H9 (cell line): ENCODE results near the gene LYRM2. TPM values are rescaled to one million over a fixed set of nuclear protein-coding genes. Genes with fewer than 3 reads are reported as not detected.

Experiments
- DNase-seq: peaks from one replicate; pipeline ENCODE4 v3.0.0-alpha.2; 2017
- H2AFZ ChIP-seq: one replicate; pipeline ENCODE4 v1.6.1; 2013; ENCODE audit warnings: mild to moderate bottlenecking, low read length, control low read depth, moderate library complexity
- H2AK5ac ChIP-seq: 2 replicates; pipeline ENCODE4 v1.6.1; 2013; ENCODE audit warnings: low read length, control low read depth, mixed read lengths; ENCODE audit not compliant: insufficient read length
- H2BK120ac ChIP-seq: one replicate; pipeline ENCODE4 v1.6.1; 2013; ENCODE audit warnings: low read depth, mild to moderate bottlenecking, low read length, control low read depth, inconsistent platforms; ENCODE audit not compliant: poor library complexity, severe bottlenecking
- H2BK12ac ChIP-seq: 2 replicates; pipeline ENCODE4 v1.6.1; 2013; ENCODE audit warnings: low read length, control low read depth, mixed read lengths, low read depth; ENCODE audit not compliant: insufficient read length
- H2BK15ac ChIP-seq: 2 replicates; pipeline ENCODE4 v1.6.1; 2013; ENCODE audit warnings: low read depth, low read length, control low read depth
- H2BK20ac ChIP-seq: one replicate; pipeline ENCODE4 v1.6.1; 2013; ENCODE audit warnings: low read depth, mild to moderate bottlenecking, low read length, control low read depth, inconsistent platforms; ENCODE audit not compliant: poor library complexity, severe bottlenecking
- H2BK5ac ChIP-seq: 2 replicates; pipeline ENCODE4 v1.6.1; 2013; ENCODE audit warnings: low read length, control low read depth, mixed read lengths; ENCODE audit not compliant: insufficient read length
- H3K14ac ChIP-seq: 2 replicates; pipeline ENCODE4 v1.6.1; 2013; ENCODE audit warnings: low read length, control low read depth; ENCODE audit not compliant: insufficient read depth
- H3K18ac ChIP-seq: 2 replicates; pipeline ENCODE4 v1.6.1; 2013; ENCODE audit warnings: low read depth, mild to moderate bottlenecking, mixed read lengths, low read length, control low read depth; ENCODE audit not compliant: insufficient read length
- H3K23ac ChIP-seq: 2 replicates; pipeline ENCODE4 v1.6.1; 2013; ENCODE audit warnings: low read length, control low read depth, mixed read lengths, low read depth; ENCODE audit not compliant: insufficient read length
- H3K23me2 ChIP-seq: 2 replicates; pipeline ENCODE4 v1.6.1; 2013; ENCODE audit warnings: low read depth, mild to moderate bottlenecking, mixed read lengths, low read length, control low read depth; ENCODE audit not compliant: insufficient read length, poor library complexity, severe bottlenecking
- H3K27ac ChIP-seq: 2 replicates; pipeline ENCODE4 v1.5.1; 2013; ENCODE audit warnings: low read length, control low read depth, mixed read lengths, low read depth; ENCODE audit not compliant: insufficient read length
- H3K27me3 ChIP-seq: 2 replicates; pipeline ENCODE4 v1.6.1; 2013; ENCODE audit warnings: low read length, control low read depth, inconsistent platforms; ENCODE audit not compliant: insufficient read depth
- H3K4ac ChIP-seq: 2 replicates; pipeline ENCODE4 v1.6.1; 2013; ENCODE audit warnings: low read depth, mild to moderate bottlenecking, control low read depth, inconsistent platforms, low read length, moderate library complexity
- H3K4me1 ChIP-seq: 2 replicates; pipeline ENCODE4 v1.6.1; 2013; ENCODE audit warnings: low read length, control low read depth, inconsistent platforms; ENCODE audit not compliant: insufficient read depth
- H3K4me2 ChIP-seq: 2 replicates; pipeline ENCODE4 v1.6.1; 2013; ENCODE audit warnings: low read length, control low read depth, mixed read lengths; ENCODE audit not compliant: insufficient read length, insufficient read depth
- H3K56ac ChIP-seq: 2 replicates; pipeline ENCODE4 v1.6.1; 2013; ENCODE audit warnings: low read depth, mild to moderate bottlenecking, mixed read lengths, low read length, control low read depth; ENCODE audit not compliant: insufficient read length
- H3K79me1 ChIP-seq: 2 replicates; pipeline ENCODE4 v1.6.1; 2013; ENCODE audit warnings: low read depth, mild to moderate bottlenecking, moderate library complexity, low read length, control low read depth, inconsistent platforms; ENCODE audit not compliant: insufficient read depth, poor library complexity, severe bottlenecking
- H3K79me2 ChIP-seq: 2 replicates; pipeline ENCODE4 v1.6.1; 2013; ENCODE audit warnings: low read length, control low read depth, inconsistent platforms; ENCODE audit not compliant: insufficient read depth
- H3K9ac ChIP-seq: 2 replicates; pipeline ENCODE4 v1.6.1; 2013; ENCODE audit warnings: low read length, control low read depth, mixed read lengths; ENCODE audit not compliant: insufficient read length; ENCODE audit errors: extremely low read depth
- H3K9me3 ChIP-seq: one replicate; pipeline ENCODE4 v1.6.1; 2013; ENCODE audit warnings: low read depth, low read length, inconsistent platforms; ENCODE audit not compliant: control insufficient read depth
- H3T11ph ChIP-seq: one replicate; pipeline ENCODE4 v1.6.1; 2013; ENCODE audit warnings: mild to moderate bottlenecking, low read length, control low read depth, inconsistent platforms
- H4K20me1 ChIP-seq: one replicate; pipeline ENCODE4 v1.6.1; 2013; ENCODE audit not compliant: control insufficient read depth, insufficient read length, insufficient read depth
- H4K5ac ChIP-seq: 2 replicates; pipeline ENCODE4 v1.6.1; 2013; ENCODE audit warnings: low read depth, mild to moderate bottlenecking, mixed read lengths, low read length, control low read depth; ENCODE audit not compliant: insufficient read length
- H4K8ac ChIP-seq: replicated peaks from 2 replicates; pipeline ENCODE4 v1.6.1; 2013; ENCODE audit warnings: low read length, control low read depth, mixed read lengths, low read depth; ENCODE audit not compliant: insufficient read length
- H4K91ac ChIP-seq: 2 replicates; pipeline ENCODE4 v1.6.1; 2013; ENCODE audit warnings: low read depth, mild to moderate bottlenecking, moderate library complexity, mixed read lengths, low read length, control low read depth; ENCODE audit not compliant: insufficient read length
- H3K27ac Mint-ChIP-seq, 3 experiments: 2 replicates in 2 of 3; 3 replicates in 1 of 3; pipeline ENCODE4 v1.8.0; 2020 to 2021; ENCODE audit warnings: mixed read lengths in 3 of 3, mild to moderate bottlenecking in 1 of 3, moderate library complexity in 1 of 3
- H3K27me3 Mint-ChIP-seq: 2 replicates; pipeline ENCODE4 v1.8.0; 2021; ENCODE audit warnings: low read depth, mild to moderate bottlenecking, moderate library complexity, mixed read lengths
- H3K36me3 Mint-ChIP-seq, 3 experiments: 2 replicates in 2 of 3; 3 replicates in 1 of 3; pipeline ENCODE4 v1.8.0; 2020 to 2021; ENCODE audit warnings: low read depth in 3 of 3, mixed read lengths in 3 of 3; ENCODE audit not compliant: insufficient read depth in 1 of 3
- H3K4me1 Mint-ChIP-seq, 2 experiments: 2 replicates each; pipeline ENCODE4 v1.8.0; 2020; ENCODE audit warnings: mixed read lengths in 2 of 2
- H3K4me3 Mint-ChIP-seq, 2 experiments: 2 replicates in 1 of 2; 3 replicates in 1 of 2; pipeline ENCODE4 v1.8.0; 2020 to 2021; ENCODE audit warnings: mild to moderate bottlenecking in 2 of 2, mixed read lengths in 2 of 2, moderate library complexity in 1 of 2
- H3K9me3 Mint-ChIP-seq, 2 experiments: 2 replicates in 1 of 2; 3 replicates in 1 of 2; pipeline ENCODE4 v1.8.0; 2020; ENCODE audit warnings: mild to moderate bottlenecking in 2 of 2, mixed read lengths in 2 of 2, moderate library complexity in 1 of 2
- WGBS: extraction: QIAGEN DNeasy Blood & Tissue Kit; methylation state at CpG from one replicate; pipeline ENCODE4 v1.1.7; 2013; ENCODE audit warnings: missing lambda C conversion rate, low lambda C conversion rate, mixed read lengths; ENCODE audit not compliant: insufficient read length; ENCODE audit errors: extremely low coverage; 5-methylcytosine and 5-hydroxymethylcytosine counted together
- total RNA-seq: library from RNA; stranded (reverse); gene quantifications from 2 replicates; pipeline ENCODE4 v1.2.1, GENCODE V29; 2021
- TF ChIP-seq, protein P1 (sequence below): fragments of 200-600 bp; sonication (generic); conservative IDR thresholded peaks from 3 replicates; pipeline ENCODE4 v1.8.0; 2021; ENCODE audit warnings: antibody characterized with exemption, mild to moderate bottlenecking

The LYRM2 gene
- total RNA-seq, 1 experiment from 2014 or later: 29.8 TPM

GRCh38 chr6:89618026-89618425 is 20.5 kb downstream of the LYRM2 start:
- Mint-ChIP-seq H3K27ac (no peak overlapping the region), H3K4me1 (peaks cover 0 to 7% of the 10 kb centered on the region in 2 experiments; a peak in 3 of 4 replicates)

More at GRCh38 chr6:89618026-89618425, 20.5 kb downstream of the LYRM2 start:
- no CpG with 5 or more reads among the region's 6 CpGs for WGBS
- Histone ChIP-seq H3K4me1 (no peaks in the 10 kb centered on the region), H2BK12ac (no peak overlapping the region), H3K14ac (no peak overlapping the region), H3K9me3 (no peaks in the 10 kb centered on the region), H2BK15ac (no peak overlapping the region), H3K79me1 (no peaks in the 10 kb centered on the region), H3K56ac (no peak overlapping the region), H4K8ac (no peak overlapping the region), H2AK5ac (no peak overlapping the region), H3K27ac (no peak overlapping the region), H3K4ac (no peak overlapping the region), H2AFZ (no peak overlapping the region), H3K23me2 (no peaks in the 10 kb centered on the region), H3K23ac (no peak overlapping the region), H3K27me3 (no peaks in the 10 kb centered on the region), H3T11ph (no peak overlapping the region), H2BK5ac (no peak overlapping the region), H4K20me1 (no peaks in the 10 kb centered on the region), H2BK120ac (no peak overlapping the region), H3K4me2 (no peak overlapping the region), H4K5ac (no peak overlapping the region), H2BK20ac (no peak overlapping the region), H3K18ac (no peak overlapping the region), H4K91ac (no peak overlapping the region), H3K79me2 (no peaks in the 10 kb centered on the region), H3K9ac (no peak overlapping the region)
- Mint-ChIP-seq H3K36me3 (no peaks in the 10 kb centered on the region; a peak in 1 of 7 replicates), H3K9me3 (no peaks in the 10 kb centered on the region), H3K4me3 (no peak overlapping the region), H3K27me3 (no peaks in the 10 kb centered on the region)
- TF ChIP-seq, protein P1, sequence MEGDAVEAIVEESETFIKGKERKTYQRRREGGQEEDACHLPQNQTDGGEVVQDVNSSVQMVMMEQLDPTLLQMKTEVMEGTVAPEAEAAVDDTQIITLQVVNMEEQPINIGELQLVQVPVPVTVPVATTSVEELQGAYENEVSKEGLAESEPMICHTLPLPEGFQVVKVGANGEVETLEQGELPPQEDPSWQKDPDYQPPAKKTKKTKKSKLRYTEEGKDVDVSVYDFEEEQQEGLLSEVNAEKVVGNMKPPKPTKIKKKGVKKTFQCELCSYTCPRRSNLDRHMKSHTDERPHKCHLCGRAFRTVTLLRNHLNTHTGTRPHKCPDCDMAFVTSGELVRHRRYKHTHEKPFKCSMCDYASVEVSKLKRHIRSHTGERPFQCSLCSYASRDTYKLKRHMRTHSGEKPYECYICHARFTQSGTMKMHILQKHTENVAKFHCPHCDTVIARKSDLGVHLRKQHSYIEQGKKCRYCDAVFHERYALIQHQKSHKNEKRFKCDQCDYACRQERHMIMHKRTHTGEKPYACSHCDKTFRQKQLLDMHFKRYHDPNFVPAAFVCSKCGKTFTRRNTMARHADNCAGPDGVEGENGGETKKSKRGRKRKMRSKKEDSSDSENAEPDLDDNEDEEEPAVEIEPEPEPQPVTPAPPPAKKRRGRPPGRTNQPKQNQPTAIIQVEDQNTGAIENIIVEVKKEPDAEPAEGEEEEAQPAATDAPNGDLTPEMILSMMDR: no peak
- DNase-seq: no peak
